OCI-LY3 (cell line): ENCODE measurements around the gene SFMBT1.

Experiments
- CTCF ChIP-seq: fragments of 200-600, 300-600 bp; sonication (generic); IDR thresholded peaks from 2 replicates; pipeline ENCODE4 v1.5.1; 2014; ENCODE audit warnings: antibody characterized with exemption, low read length, low read depth
- EZH2phosphoT487 ChIP-seq: fragments of 200-600 bp; shearing (Covaris generic); IDR thresholded peaks from 2 replicates; pipeline ENCODE4 v1.6.1; 2018; ENCODE audit warnings: antibody characterized with exemption, mixed run types, low read depth

DNA sequence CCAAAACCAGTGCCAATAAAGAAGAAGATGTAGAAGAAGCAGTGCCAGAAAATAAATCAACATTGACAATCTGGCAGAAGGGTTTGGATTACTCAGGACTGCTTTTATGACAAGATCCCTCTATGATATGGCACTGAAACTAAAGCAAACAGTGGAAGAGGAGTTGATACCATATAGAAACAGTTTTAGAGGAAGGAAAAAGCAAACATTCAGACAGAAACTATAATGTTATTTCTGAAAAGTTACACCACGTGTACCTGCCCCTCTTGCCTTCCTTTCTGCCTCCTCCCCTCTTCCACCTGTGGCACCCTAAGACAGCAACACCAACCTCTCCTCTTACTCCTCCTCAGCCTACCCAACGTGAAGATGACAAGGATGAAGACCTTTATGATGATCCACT is 63.0 kb downstream of the SFMBT1 start:
- TF ChIP-seq CTCF, result no peak
- no peak for TF ChIP-seq EZH2phosphoT487
